ENCODE measurements around the gene FBF1.

The FBF1 gene

DNA sequence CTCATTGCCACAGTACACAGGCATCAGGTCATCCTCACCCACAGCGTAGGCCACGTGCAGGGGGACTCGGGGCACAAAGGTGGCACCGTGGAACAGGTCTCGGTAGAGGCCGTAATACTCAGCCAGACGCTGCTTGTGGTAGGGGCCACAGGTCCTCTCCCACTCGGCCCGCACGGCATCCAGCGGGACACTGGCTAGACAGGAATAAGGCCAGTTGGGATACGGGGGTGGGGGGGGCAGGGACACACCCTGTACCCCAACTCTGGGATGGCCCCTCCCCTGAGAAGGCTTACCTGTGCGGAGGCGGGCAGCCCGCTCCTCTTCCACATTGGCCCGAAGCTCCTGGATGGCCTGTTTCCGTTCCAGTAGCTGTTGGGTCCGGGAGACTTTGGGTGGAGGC is 39.1 kb downstream of the FBF1 start:
- DNase-seq (ENCODE audit: extremely low read depth, low read depth), result no peak

DNA sequence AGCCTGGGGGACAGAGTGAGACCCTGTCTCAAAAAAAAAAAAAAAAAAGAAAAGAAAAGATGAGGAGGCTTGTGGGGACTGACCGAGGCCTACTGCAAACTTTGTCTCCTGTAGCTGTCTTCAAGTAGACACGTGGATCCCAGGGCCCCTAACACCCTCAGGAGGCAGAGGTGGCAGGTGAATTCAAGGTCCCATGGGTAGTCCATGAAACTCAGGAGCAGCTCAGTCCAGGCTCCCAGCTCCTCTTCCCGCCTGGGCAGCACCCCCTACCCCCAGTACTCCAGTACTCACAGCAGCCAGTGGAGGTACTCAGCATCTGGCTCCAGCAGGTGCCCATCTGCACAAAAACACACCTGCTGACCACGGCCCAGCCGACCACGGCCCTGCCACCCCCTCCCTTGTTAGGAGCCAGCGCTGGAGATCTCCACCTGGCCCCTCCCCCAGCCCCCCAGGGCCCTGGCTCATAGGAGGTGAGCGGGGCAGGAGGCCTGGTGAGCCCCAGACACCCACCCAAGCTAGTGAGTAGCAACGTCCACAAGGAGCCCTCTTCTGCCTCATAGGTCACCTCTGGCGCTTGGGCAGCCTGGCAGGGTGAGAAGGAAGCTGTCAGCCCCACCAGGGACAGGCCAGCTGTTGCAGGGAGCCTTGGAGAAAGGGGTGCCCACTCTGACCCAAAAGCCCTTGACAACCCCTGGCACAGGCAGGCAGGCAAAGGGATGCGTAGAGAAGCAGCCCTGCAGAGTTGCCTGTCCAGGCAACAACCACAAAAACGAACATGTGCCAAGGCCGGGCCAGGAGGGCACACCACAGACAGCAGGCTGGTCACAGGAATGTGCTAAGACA is 39.9 kb downstream of the FBF1 start:
- TF ChIP-seq, protein P1, sequence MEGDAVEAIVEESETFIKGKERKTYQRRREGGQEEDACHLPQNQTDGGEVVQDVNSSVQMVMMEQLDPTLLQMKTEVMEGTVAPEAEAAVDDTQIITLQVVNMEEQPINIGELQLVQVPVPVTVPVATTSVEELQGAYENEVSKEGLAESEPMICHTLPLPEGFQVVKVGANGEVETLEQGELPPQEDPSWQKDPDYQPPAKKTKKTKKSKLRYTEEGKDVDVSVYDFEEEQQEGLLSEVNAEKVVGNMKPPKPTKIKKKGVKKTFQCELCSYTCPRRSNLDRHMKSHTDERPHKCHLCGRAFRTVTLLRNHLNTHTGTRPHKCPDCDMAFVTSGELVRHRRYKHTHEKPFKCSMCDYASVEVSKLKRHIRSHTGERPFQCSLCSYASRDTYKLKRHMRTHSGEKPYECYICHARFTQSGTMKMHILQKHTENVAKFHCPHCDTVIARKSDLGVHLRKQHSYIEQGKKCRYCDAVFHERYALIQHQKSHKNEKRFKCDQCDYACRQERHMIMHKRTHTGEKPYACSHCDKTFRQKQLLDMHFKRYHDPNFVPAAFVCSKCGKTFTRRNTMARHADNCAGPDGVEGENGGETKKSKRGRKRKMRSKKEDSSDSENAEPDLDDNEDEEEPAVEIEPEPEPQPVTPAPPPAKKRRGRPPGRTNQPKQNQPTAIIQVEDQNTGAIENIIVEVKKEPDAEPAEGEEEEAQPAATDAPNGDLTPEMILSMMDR (IDR thresholded peaks at IDR 0.05; ENCODE audit: low read depth, low read length), result no peak
- no peak for DNase-seq (ENCODE audit: extremely low read depth, low read depth)

More for the DNA sequence above, 39.1 kb downstream of the FBF1 start:
- TF ChIP-seq, protein P1 (IDR thresholded peaks at IDR 0.05; ENCODE audit: low read depth, low read length), result no peak

DNA sequence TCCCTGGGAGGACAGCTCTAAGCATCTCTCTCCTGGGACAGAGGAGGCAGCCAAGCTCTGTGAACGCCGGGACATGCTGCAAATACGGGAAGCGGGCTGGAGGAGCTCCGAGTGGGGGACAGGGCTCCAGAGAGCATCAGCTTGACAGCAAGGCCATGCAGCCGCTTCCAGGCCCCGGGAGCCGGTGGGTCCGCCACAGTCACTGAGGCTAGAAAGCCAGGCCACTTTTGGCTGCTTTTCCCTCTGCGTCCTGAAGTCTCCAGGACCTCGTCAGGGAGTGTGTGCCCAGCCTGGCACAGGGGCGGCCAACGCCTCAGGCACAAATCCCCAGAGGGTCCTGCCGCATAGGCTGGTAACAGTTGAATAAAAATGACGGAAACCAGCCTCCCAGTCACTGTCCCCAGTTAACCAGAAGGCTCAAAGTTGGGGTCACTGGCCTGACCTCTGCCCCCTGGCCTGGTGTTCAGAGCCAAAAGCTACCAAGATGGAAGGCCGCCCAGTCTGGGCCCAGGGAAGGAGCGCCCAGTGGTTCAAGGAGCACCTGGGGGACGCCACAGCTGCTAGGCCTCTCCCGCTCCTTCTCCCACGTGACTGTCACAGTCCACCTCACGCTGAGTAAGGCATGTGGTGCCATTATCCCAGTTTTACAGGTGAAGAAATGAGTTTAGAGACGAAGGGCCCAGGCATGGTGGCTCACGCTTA is 40.9 kb downstream of the FBF1 start:
- TF ChIP-seq, protein P1 (IDR thresholded peaks at IDR 0.05; ENCODE audit: low read depth, low read length), result no peak
- no peak for DNase-seq (ENCODE audit: extremely low read depth, low read depth)

DNA sequence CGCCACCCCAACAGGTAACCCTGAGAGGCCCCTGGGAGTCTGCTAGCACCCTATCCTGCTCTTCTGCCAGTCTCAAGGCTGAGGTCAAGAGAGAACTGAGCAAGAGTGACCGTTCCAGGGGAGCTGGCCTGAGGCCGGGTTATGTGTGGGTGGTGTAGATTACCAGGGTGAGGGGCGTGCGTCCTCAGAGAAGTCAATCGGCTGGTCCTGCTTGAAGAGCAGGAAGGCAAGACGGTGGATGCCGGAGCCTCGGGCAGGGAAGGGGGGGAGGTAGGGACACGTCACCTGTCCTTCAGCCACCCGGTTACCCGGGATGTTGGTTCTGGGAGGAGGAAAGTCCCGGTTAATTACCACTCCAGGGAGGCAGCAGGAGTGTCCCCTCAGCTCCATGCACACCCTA is 41.5 kb downstream of the FBF1 start:
- TF ChIP-seq, protein P1 (IDR thresholded peaks at IDR 0.05; ENCODE audit: low read depth, low read length), result no peak
- no peak for DNase-seq (ENCODE audit: extremely low read depth, low read depth)

DNA sequence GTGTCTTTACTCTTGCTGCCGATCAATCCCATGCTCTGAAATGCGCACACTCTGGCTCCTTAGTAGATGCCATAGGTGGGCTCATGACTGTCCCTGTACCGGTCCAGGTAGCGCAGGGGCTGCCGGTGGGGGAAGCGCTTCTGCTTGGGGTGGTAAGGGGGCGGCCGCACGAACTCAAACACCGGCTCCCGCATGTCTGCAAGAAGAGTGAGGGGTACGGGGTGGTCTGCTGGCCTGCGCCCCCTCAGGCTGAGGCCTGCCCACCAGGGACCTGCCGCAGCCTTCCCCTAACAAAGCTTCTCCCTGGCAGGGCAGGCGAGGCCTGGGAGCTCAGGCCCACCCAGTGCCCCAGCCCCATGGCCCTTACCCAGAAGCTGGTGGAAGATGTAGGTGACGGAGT is 42.1 kb downstream of the FBF1 start:
- no peak for DNase-seq (ENCODE audit: extremely low read depth, low read depth)
- TF ChIP-seq, protein P1 (IDR thresholded peaks at IDR 0.05; ENCODE audit: low read depth, low read length), result no peak

DNA sequence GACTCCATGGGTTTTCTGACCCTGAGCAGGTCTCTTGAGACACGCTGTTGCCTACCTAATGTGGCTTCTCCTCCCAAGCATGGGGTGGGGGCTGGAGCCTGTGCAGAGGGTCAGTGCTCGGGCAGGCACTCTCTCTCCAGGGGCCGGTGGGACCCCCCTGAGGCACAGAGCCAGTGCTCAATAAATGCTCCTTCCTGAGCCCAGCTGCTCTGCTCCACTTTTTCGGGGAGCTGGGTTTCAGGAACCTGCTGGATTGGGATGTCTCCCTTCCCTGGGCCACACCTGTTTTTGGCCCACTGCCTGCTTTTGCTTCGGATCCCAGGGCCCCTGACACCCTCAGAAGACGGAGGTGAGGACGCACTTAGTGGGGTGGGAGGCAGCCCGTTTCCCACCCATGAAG is 42.8 kb downstream of the FBF1 start:
- no peak for DNase-seq (ENCODE audit: extremely low read depth, low read depth)
- TF ChIP-seq, protein P1 (IDR thresholded peaks at IDR 0.05; ENCODE audit: low read depth, low read length), result no peak

Measured in AG09319 (cell line).